Nucleus accumbens (tissue), 56 donors: Measurements from ENCODE around the gene MAPK6.
"Not testable (repeated sequence)": the region's sequence is repeated elsewhere in the genome, so short reads cannot be mapped to it uniquely, and the experiment has no call there.

Experiments
- DNase-seq, 56 donors: peaks; one replicate each; lab custom pipeline; 2025; lab: John Stamatoyannopoulos, UW

MAPK6 gene

DNA sequence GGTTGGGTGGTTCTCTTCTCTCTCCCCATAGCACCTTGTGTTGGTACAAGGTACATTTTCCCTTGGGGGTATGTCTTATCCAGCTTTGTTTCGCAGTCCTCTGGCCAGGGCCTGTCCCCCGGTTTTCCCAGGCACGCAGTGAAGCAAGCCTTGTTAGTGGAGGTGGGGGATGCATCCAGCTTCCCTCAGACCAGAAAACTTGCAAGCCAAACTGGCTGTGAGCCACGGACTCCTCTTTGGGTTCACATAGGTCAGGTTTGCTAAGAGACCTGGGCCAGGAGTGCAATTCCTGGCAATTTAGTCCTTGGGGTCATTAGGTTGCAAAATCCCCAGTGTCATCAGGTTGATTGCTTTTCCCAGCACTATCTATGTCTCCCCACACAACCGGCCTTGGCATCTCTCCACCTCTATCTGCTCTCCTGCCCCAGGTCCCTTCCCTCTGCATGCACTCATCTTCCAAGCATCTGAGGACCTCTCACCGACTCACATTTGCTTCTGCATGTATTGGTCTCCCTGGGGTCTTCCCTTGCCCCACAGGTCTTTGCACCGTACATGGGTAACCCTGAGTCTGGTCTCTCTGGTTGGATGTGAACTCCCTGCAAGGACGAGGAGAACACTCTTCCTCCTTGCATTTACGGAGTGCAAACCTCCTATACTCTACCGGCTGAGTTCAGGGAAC, 59.3 kb downstream of the MAPK6 start:
- no peak for DNase-seq

DNA sequence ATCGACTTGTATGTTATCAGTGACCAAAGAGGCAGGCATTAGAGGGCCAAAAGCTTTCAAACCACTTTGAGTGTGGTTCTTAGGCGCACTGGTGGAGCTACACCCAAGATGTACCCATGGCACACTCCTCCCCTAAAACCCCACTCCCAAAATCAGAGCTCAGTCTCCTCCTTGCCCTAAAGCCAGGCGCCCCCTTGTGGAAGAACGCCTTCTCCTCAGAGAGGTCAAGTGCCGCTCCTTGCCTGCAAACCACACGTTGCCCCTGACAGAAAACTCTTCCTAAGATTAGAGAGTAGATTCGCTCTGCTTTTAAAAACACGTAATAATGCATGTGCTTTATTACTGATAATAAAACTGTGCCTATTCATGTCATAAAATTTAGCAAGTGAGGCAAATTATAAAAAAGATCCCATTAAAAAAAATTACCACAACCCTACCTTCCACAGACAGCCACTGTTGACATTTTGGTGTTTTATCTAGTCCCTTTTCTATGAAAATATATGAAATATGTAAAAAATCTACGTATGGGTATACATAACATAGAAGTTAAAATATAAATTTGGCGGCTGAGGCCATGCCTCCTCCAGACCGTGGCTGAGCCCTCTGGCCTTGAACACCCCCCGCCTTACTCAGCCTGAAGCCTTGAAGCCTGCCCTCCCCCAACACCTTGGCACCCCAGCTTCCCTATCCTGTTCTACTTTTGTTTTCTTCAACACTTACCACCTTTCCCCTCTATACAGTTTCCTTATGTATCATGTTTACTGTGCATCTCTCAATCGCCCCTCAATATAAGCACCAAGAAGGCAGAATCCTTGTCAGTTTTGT, 60.1 kb downstream of the MAPK6 start:
- peak in 49 of 56 donors; percentile 12 to 85 (median 44) for DNase-seq

DNA sequence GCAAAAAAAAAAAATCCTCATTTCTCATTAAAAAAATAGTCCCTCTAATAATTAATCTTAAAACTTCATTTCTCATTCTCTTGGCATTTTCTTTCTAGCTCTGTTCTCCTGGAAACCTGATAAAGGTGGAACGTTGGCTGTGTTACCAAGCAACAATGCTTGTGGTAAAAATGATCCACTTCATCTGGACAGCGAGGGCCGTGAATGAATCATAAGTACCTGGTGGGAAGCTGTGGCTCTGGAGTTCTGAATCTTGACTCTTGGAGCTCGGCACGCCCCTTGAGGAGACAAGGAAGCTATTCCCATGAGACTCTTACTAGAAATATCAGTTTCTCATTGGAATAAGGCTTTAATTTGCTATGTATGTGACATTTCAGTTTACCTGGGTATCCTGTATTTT, 61.0 kb downstream of the MAPK6 start:
- peak in 15 of 56 donors; percentile 8 to 57 (median 19) for DNase-seq

DNA sequence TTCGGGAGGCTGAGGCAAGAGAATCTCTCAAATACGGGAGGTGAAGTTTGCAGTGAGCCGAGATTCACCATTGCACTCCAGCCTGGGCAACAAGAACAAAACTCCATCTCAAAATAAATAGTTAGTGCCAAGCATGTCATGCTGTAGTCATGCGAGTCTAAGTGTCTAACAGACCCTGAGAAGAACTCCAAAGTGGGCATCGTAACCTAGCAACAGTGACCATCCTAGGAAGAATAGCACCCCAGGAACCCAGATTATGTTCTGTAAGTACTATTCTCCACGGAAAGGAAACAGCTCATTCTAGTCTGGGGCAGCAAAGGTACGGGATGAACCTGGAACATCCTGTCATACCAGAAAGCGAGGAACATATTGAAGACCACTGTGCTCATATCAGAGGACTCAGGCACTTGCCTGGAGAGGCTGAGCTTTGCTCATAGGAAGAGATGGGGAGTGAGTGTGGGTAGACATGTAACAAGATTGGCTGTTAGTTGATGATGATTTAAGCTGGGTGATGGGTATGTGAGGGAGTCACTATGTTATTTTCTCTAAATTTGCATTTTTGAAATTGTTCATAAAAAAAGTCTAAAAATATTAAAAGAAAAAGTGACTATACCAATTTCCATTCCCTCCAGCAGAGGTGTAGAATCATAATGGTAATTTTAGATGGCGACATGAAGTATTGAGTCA, 61.8 kb downstream of the MAPK6 start:
- peak in 6 of 56 donors; percentile 9 to 18 (median 12) for DNase-seq

DNA sequence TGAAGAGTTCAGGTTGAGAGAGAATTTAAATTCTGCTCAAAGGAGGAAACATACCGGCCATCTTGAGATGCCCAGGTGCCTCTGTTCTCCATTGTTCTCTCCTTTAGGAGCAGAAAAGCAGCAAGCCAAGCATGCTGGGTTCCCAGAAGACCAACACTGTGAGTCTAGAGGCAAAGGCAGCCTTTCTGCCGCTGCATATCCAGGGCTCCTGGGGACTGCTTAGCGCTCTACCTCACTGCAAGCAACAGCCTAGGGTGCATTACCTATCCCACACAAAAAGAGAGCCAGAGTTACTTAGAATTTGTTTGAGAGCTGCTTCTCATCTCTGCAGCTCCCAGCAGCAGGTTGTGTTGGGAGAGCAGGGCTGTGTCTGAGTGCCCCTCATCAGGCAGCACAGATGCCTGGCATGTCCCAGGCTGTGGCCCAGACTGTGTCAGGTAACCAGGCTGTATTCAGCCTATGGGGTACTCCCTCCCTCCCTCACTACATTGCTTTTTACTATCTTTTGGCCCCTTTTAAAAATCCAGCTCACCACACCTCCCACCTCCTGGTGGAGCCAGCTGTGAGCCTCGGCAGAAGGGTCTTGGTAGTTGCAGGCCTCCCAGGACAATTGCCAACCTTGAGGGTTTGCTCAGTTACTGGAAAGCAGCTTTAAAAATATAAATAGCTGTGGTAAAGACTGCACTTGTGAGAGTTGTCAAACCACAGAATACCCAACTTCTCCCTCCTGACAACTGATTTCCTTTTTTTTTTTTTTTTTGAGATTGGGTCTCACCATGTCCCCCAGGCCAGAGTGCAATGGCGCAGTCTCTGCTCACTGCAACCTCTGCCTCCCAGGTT, 63.4 kb downstream of the MAPK6 start:
- DNase-seq = no peak

DNA sequence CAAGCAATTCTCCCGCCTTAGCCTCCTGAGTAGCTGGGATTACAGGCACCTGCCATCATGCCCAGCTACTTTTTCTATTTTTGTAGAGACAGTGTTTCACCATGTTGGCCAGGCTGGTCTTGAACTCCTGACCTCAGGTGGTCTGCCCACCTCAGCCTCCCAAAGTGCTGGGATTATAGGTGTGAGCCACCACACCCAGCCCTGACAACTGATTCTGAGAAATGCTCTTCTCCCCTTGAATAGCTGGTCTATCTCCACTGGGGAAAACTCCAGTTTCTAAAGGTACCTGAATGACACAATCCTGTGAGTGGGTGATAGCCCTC, 64.0 kb downstream of the MAPK6 start:
- DNase-seq = not testable (repeated sequence)

DNA sequence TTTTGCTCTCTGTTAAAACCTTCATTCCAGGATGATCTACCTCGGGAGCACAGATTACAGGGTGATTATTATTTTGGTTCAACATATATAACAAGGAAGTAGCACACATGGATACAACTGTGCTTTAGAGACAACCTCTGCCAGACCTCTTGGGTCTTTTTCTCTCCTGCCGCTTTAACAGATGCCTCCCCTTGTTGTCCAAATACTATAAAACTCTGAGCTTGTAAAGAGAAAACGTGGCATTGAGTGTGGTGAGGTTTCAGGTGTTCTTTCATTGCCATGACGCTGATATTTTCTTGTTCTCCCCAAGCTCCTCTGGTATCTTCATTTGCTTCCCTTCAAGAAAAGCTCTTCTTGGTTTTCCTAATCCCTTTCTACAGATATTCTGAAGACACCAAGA, 64.6 kb downstream of the MAPK6 start:
- DNase-seq = no peak

DNA sequence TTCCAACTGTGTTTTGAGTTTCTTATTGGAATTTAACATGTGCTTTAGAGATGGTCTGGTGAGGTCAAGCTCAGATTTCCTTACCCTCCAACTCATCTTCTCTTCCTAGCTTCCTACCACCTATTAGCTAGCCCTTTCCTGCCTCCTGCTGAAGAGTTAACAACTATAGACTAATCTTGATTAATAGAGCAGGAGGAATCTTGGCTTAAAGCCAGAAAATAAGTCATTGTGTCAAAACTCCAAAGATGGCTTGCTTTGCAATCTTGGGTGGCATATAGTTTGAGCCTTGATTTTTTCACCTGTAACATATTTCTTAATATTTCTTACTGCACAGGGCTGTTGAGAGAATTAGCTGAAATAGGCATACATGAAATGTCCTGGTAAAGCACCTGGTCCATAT, 66.3 kb downstream of the MAPK6 start:
- no peak for DNase-seq

DNA sequence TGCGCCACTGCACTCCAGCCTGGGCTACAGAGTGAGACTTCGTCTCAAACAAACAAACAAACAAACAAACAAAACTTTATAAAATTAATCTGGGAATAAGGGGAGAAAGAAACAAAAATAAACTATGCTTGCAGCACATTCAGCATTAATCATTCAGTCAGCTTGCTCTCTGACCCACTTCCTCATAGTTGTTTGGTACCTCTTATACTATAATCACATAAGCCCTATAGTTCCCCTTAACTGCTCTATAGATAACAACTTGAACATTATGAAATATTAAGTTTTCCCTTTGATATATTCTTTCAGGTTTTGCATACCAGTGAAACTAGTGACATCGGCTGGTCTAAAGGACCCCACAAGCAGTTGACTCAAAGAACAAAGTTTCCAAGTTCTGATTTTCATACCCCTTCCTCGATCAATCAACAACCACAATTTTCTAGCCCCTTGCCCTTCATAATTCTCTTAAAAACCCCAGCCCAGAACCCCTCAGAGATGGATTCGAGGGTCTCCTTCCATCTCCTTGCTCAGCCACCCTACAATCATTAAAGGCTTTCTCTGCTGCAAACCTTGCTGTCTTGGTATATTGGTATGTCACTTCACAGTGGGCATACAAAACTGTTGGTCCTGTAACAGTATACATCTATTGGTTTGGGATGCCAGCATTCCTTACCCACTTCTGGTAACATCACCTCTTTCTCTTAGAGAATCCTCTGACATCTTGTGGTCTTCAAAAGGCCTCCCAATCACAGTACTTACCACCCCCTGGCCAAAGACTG, 67.2 kb downstream of the MAPK6 start:
- DNase-seq = no peak

DNA sequence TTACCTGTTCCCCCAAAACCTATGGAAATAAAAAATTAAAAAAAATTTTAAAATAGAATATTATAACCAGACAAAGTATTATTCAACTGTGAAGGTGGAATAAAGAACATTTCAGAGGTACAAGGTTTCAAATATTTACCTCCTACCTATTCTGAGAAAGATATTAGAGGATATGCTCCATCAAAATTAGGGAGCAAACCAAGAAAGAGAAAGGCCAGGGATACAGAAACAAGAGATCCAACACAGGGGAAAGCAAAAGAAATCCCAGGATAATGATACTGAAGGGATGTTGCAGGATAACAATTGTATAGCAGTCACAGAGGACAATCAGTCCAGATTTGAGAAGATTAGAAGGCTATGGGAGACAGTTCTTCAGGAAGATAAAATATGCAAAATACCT, 71.2 kb downstream of the MAPK6 start:
- no peak for DNase-seq

DNA sequence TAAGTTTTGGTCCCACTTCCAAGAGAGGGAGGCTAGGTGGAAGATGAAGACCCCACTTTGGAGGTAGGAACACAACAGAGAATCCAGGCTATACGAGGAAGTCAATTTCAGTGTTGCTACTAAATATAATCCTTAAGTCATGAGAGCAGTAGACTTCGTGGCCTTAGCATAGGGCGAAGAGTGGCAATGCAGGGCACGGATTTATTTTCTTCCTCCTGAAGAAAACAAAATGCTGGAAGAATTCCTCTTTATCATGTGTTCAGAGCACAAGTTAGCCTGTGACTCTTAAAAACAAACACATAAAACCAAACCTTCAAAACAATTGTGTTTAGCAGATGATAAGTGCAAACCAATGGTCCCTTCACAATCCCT, 74.1 kb downstream of the MAPK6 start:
- DNase-seq = no peak

DNA sequence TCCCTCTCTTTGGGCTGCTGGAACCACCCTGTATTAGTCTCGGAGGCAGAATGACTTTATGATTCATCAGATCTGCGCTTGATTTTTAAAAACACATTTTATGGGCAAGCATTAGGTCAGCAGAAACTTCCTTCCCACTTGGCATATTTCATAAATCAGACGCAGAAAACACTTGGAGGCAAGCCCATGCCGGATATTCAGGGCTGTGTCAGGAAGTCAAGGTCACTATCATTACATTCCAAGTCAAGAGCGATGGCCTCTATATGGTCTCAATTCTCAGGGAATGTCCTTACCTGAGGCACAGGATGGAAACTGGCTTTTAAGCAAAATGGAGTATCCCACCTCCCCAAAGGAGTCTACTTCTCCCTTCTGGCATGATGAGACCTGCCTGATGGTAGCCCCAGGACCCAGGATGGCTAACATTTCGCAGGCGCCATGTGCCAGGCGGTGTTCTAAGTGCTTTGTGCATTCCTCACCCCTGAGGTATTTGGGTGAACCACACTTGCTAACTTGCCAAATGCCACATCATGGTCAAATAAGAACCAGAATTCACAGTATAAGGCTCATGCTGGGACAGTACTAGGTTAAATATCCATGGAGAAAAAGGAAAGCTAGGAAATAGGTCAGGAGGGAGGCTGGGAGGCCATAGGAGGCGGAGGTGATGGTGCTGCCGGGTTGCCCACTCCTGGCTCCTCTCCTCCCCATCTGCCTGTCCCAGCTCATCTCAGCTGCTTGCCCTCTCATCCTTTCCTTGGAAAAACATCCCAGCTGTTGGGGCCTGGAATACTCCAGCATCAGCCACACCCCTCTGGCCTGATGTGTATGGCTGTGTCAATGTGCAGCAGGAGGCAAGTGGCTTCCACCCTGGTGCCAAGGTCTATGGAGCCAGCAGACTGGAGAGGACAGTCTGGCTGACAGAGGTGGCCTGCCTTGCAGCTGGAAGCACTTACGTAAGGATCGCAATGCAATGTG, 74.8 kb downstream of the MAPK6 start:
- no peak for DNase-seq

DNA sequence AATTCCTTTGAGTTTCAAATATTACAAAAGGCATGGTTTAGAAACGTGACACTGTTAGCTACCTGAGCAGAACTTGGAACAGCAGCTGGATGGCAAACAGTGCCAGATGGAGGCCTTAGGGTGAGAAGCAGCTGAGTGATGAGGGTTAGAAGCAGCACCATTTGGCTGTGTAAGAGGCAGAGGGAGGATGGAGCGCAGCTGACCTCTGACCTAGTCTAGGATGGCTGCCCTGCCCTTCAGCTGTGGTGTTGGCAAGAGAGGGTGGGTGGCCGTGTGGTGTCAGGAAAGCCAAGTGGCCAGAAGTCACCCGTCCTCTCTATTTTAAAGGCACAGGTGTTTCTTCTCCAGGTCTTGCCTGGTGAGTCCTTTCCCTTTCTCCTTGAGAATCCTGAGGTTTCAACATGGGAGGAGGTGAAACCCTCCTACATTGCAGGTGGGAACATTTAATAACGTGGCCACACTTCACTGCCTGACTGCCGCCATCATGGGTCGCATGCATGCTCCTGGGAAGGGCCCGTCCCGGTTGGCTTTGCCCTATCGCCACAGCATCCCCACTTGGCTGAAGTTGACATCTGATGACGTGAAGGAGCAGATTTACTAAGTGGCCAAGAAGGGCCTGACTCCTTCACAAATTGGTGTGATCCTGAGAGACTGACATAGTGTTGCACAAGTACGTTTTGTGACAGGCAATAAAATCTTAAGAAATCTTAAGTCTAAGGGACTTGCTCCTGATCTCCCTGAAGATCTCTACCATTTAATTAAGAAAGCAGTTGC, 76.0 kb downstream of the MAPK6 start:
- DNase-seq = no peak

DNA sequence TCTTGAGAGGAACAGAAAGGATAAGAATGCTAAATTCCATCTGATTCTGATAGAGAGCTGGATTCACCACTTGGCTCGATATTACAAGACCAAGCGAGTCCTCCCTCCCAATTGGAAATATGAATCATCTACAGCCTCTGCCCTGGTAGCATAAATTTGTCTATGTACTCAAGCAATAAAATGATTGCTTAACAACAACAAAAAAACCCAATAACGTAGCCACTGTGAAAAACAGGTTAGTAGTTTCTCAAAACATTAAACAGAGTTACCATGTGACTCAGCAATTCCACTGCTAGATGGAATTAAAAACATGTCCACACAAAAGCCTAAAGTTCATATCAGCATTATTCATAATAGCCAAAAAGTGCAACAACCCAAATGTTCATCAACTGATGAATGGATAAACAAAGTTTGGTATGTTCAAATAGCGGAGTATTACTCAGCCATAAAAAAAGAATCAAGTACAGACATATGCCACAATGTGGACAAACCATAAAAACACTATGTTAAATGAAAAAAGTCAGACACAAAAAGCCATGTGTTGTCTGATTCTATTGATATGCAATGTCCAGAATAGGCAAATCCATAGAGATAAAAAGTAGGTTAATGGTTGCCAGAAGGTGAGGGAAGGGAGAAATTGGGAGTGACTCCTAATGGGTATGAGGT, 76.7 kb downstream of the MAPK6 start:
- DNase-seq = no peak

DNA sequence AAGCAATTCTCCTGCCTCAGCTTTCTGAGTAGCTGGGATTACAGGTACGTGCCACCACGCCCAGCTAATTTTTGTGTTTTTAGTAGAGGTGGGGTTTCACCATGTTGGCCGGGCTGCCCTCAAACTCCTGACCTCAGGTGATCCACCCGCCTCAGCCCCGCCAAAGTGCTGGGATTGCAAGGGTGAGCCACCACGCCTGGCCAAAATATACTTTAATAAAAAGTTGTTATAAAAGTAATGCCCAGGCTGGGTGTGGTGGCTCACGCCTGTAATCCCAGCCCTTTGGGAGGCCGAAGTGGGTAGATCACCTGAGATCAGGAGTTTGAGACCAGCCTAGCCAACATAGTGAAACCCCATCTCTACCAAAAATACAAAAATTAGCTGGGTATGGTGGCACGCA, 77.5 kb downstream of the MAPK6 start:
- DNase-seq = not testable (repeated sequence)

DNA sequence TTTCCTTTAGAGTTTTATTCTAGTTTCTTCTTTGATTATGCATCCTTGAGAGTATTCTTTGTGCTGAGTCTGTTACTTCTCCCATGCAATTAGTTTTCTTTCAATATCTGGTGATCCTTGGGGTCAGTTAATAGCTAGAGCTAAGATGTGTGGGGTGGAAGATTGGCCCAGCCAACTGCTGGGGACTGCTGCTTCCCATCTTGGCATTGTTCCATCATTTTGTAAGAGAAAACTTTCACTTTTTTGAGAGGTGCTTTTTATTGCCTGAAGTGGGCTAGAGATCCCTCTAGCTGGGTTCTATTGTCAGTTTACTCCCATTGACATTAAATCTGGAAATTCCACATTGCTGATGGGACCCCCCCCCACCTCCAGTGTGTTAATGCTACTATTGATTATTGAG, 78.2 kb downstream of the MAPK6 start:
- no peak for DNase-seq

DNA sequence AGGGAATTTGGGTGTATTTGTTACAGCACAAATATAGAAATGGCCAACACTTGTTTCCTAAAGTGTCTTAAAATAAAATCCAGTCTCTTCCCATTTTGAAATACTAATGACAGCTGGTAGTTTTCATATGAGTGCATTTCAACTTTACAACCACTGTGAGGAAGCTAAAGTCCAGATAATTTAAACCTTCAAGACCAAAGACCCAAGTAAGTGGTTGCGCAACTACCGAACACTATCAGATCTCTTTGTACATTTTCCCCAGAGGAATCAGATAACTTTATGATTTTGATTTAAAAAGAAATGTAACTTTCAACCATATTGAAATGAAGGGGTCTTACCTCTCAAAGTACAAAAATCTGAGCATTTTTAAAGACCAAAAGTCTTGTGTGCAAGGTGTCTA, 79.3 kb downstream of the MAPK6 start:
- DNase-seq = no peak
